NOMO-1 treated with dmso at 0.1 percent for 144 hours (cell line): ENCODE results near the gene HENMT1.

Experiments used
- DNase-seq: peaks from one replicate; lab custom pipeline; 2025; ENCODE audit not compliant: unreplicated experiment; lab: John Stamatoyannopoulos, UW

HENMT1 gene

DNA sequence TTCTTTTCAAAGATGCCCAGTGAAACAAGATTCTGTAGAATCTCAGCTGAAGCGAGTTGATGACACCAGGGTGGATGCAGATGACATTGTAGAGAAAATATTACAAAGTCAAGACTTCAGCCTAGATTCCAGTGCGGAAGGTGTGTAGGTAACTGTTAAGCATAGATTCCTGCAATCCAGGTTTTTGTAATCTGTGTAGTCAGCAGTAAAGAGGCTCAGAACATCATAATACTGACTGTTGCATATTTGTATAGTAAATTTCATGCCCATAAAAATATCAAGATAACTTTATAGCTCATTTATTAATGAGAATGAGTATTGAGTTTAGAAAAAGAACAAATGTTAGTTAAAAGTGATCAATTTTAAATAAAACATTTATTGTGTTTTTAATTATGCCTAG, 32.2 kb downstream of the HENMT1 start:
- no peak for DNase-seq

DNA sequence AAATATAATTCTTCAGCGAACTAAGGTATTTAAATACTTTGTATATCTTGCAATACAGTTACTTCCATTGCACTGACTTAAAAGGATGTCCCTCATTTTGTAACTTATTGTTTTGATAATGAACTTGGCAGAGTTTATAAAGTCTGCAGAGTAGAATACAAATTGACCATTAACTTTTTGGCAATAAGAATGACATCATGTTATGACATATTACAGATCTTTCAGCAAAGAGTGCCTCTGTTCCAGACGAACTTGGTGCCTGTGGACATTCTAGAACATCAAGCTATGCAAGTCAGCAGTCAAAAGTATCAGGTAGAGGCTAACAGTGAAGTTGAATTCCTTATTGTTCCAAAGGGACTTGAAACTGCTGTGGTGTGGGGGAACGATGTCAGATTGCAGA, 32.9 kb downstream of the HENMT1 start:
- DNase-seq: no peak

DNA sequence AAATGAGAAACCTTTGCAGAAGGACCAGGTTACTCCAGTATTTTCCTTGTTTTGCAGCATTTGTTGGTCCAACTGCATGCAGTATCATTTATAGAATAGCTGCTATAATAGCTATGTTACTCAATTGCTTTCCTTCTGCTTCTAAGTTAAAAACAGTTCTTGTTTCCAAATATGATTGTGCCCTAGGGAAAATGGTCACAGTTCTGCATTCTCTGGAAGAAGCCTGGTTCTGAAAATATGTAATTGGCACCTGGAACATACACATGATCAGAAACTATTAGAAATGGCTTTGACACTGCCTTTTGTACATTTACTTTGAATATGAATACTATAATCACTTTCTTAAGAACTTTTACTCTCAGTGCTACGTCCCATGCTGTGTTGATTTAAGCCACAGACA, 33.6 kb downstream of the HENMT1 start:
- DNase-seq: no peak

DNA sequence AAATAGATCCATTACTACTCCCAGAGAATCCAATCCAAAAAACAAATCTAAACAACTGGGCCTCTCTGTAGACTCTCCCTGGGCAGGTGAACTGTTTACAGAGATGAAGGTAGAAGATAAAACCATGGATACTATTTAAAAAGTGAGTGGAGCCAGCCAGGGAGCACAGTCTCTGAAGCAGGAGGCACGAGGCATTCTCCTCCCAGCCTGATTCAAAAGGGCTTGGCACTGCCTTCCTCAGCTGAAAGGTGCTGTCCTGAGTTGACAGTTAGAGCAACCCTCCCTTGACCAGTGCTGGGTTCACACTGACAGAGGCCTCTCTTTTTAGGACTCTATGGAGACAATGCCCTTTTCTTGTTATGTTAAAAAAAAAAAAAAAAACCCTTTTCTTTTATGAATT, 36.8 kb downstream of the HENMT1 start:
- no peak for DNase-seq

DNA sequence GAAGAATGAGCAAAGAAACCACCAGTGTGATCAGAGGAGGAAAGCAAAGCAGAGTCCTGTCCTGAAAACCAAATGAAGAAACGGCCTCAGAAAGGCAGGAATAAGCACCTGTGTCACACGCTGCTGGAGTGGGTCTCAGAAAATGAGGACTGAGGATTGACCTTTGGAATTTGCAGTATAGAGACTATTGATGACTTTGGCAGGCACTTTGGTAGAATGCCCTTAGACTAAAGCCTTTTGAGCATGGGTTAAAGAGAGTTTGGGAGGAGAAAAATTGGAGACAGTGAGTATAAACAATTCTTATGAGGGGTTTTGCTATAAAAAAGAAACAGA, 43.2 kb downstream of the HENMT1 start:
- DNase-seq: no peak

DNA sequence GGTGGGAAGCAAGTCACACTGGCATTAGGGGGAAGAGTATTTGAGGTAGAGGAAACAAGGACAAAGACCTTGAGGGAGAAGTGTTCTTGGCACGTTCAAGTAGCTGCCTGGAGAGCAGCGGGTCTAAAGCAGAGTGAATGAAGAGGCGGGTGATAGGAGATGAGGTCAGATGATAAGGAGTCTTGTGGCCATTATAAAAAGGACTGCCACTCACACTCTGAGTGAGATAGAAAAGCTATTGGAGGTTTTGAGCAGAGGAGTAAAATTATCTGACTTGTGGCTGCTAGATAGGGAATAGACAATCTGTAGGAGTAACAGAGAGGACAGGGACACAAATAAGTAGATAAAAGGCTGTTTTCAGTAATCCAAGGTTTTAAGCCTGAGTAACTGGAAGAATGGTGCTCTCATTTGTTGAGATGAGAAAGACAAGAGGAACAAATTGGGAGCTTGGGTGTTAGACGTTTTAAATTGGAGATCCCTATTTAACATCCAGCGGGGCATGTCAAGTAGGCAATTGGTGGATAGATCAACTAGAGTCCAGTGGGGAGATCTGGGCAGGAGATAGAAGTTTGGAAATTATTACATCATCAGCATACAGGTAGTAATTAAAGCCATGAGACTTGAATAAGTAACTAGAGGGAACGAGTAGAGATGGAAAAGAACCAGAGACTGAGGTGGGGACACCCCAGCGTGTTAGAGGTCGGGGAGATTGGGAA, 43.7 kb downstream of the HENMT1 start:
- no peak for DNase-seq

DNA sequence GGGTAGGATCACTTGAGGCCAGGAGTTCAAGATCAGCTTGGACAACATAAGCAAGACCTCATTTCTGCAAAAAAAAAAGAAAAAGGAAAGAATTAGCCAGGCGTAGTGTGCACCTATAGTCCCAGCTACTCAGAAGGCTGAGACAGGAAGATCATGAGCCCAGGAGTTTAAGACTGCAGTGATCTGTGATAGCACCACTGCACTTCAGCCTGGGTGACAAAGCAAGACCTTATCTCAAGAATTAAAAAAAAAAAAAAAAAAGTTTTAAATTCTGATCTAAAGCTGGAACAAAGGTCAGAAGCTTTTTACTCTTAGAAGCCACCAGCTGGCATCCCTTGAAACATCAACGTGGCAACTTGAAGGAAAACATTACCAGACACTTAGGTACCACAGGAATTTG, 45.3 kb downstream of the HENMT1 start:
- no peak for DNase-seq

DNA sequence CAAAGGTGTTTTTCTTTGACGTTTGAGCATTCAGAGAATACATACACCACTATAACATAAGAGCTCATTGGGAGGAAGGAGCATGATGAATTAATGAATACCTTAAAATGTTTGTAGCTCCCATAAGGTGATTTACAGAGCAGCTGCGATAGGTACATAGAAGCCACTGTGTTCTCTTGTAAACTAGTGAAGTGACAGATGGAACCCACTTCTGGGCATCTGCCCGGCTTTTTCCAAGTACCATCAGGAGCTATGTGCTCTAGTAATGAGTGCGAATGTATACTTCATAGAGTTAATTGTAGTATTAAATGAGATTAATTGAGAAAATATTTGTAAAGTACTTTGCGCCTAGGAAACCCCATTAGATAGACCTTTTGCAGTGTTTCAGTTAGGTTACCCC, 48.4 kb downstream of the HENMT1 start:
- DNase-seq: no peak

DNA sequence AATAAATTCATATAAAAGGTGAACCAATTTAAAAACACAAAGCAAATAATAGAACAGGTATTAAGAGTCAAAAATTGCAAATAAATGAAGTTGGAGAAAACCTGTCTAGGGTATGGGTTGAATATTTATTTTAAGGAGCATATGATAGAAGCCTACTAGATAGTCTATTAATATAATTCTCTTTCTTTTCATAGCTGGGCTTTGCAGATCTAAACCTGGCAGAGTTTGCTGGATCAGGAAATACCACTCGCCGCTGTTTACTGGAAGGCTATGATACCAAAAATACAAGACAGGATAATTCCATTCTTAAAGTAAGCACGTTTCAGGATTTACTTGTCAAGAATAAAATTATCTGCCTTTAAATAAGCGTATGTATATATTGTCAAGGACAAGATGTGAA, 48.9 kb downstream of the HENMT1 start:
- DNase-seq: no peak

DNA sequence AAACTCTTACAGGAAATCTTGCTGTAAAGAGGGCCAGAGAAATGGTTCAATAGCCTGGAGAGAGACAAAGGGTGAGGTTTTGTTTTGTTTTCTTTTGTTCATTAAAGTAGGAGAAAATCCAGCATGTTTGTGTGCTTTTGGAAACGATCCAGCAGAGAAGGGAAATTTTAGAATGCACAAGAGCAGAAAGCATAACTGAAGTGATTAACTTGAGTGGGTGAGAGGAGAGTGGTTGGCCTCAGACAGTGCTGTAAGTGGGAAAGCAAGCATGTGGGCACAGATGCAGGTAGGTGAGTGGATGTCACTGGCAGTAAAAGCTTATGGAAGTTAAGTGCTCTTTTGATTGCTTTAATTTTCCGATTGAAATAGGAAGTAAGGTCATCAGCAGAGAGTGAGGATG, 50.8 kb downstream of the HENMT1 start:
- no peak for DNase-seq

DNA sequence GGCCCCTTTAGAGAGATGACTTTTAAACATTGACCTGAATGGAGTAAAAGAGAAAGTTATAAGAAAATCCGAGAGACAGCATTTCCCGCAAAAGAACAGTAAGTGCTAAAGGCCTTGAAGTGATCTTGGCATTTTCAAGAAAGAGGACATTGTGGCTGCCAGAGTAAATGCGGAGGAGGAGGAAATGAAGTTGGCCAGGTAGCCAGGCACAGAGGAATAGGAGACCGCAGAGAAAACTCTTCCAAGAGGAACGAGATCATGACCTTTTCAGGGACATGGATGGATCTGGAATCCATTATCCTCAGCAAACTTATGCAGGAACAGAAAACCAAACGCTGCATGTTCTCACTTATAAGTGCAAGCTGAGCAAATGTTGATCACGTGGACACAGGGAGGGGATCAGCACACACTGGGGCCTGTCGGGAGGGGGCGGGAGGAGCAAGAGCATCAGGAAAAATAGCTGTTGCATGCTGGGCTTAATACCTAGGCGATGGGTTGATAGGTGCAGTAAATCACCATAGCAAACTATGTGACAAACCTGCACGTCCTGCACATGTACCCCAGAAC, 51.3 kb downstream of the HENMT1 start:
- no peak for DNase-seq

DNA sequence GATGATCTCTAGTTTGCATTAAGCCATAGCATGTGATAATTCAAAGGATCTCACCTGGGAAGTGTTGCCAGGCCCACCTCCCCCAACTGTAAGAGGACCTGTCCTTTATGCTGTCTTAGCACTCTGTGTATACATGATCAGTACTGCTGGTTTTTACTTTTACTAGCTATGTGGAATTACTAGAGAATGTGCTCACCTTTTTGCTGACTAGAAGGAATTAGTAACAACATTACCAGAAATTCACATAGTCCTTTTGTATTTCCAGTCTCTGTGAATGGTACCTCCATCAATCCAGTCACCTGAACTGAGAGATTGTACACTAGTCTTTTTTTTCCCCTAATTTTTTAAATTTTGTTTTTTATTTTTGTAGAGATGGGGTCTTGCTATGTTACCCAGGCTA, 54.4 kb downstream of the HENMT1 start:
- no peak for DNase-seq

DNA sequence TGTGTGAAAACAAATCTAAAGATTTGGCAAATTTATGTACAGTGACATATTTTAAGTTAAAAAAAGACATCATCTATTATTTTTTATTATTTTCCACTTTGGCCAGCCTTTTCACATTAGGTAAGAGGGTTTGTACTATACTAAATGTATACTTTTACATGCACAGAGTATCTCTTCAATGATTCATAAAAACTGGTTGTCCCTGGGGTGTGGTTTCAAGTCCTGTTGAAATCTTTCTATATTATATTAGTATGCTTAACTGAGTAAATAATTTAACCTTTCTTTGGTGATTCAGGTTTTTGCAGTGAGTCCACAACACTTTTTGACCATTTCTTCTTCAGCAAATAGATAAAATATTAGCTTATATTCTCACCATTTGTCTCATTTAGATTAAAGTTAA, 55.3 kb downstream of the HENMT1 start:
- no peak for DNase-seq

DNA sequence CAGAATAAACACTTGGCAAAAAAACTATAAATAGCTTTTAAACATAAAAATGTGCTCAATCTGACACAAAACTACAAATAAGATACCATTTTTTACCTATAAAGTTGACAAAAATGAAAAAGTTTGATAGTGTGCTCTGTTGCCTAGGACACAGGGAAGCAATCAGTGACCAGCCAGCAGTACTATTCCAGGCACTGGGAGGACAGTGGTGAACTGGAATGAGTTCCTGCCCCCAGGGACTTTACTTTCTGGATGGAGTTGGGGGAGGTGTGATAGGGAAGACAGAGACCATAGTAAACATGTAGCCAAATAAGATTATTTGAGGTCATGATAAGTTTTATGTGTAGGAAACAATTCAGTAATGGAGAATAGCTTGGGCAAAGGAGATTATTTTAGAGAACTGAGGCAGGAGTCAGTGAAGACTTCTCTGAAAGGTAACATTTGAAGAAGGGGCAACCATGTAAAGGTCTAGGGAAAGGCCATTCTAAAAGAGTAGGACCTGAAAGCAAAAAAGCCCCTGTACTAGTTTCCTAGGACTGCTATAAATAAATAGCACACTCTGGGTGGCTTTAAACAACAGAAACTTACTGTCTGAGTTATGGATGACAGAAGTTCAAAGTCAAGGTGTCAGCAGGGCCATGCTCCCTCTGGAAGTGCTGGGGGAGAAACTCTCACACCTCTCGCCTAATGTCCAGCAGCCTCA, 59.0 kb downstream of the HENMT1 start:
- no peak for DNase-seq

DNA sequence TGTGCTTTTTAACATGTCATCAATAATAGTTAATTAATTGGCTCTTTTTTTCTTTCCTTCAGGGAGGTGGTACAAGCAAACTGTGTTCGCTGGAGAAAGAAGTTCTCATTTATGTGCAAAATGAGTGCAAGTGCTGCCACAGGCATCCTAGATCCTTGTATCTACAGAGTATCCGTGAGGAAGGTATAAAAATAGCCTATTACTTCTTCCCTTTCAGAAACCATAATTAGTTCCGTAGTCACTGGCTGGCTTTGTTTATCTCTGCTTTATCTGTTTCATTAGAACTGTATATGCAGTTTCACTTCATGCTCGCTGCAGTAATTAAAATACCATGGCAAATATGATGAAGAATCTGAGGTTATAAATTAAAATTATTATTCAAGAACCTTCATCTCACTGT, 60.4 kb downstream of the HENMT1 start:
- no peak for DNase-seq

DNA sequence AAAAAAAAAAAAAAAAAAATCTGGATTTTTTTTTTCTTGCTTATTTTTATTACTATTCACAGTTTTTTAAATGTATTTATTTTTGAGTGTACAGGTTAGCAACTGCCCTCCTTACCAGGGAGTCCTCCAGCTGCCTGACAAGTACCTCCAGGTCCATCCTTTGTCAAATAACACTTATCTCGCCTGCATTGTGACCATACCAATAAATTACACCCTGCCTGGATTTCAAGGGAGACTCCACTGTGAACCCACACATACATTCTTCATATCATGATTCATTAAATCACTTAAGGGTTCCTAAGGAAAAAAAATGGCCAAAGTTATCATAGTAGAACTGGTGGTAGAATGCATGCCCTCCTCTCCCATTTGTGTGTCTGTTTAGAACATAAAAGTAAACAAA, 62.6 kb downstream of the HENMT1 start:
- DNase-seq: no peak
